ENCODE results near the gene DYNC1LI2.

GRCh38 chr16:66714062-66714461 lies 37.3 kb downstream of the DYNC1LI2 start:
- TF ChIP-seq, protein P1, sequence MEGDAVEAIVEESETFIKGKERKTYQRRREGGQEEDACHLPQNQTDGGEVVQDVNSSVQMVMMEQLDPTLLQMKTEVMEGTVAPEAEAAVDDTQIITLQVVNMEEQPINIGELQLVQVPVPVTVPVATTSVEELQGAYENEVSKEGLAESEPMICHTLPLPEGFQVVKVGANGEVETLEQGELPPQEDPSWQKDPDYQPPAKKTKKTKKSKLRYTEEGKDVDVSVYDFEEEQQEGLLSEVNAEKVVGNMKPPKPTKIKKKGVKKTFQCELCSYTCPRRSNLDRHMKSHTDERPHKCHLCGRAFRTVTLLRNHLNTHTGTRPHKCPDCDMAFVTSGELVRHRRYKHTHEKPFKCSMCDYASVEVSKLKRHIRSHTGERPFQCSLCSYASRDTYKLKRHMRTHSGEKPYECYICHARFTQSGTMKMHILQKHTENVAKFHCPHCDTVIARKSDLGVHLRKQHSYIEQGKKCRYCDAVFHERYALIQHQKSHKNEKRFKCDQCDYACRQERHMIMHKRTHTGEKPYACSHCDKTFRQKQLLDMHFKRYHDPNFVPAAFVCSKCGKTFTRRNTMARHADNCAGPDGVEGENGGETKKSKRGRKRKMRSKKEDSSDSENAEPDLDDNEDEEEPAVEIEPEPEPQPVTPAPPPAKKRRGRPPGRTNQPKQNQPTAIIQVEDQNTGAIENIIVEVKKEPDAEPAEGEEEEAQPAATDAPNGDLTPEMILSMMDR (conservative IDR thresholded peaks at IDR 0.05), result no peak
- TF ChIP-seq ZFX (IDR thresholded peaks at IDR 0.05), result no peak

Data from C4-2B (cell line).